HEK293 (cell line): Measurements from ENCODE around the gene CSK.

Source experiments
- ZNF785 ChIP-seq: fragments of 450-650 bp; formaldehyde crosslinking; IDR thresholded peaks from 2 replicates; pipeline ENCODE4 v1.5.1; 2016; ENCODE audit warnings: missing biosample characterization, missing genetic modification characterization
- TF ChIP-seq, protein P1 (sequence below): fragments of 450-650 bp; formaldehyde crosslinking; conservative IDR thresholded peaks from 2 replicates; pipeline ENCODE4 v1.5.1; 2016; ENCODE audit warnings: low read depth, missing biosample characterization, missing genetic modification characterization
- TF ChIP-seq, protein P2 (sequence below): fragments of 450-650 bp; formaldehyde crosslinking; IDR thresholded peaks from 2 replicates; pipeline ENCODE4 v1.5.1; 2016; ENCODE audit warnings: missing biosample characterization, missing genetic modification characterization
- TF ChIP-seq, protein P3 (sequence below): fragments of 450-650 bp; formaldehyde crosslinking; IDR thresholded peaks from 2 replicates; pipeline ENCODE4 v1.5.1; 2016; ENCODE audit warnings: missing biosample characterization, missing genetic modification characterization

DNA sequence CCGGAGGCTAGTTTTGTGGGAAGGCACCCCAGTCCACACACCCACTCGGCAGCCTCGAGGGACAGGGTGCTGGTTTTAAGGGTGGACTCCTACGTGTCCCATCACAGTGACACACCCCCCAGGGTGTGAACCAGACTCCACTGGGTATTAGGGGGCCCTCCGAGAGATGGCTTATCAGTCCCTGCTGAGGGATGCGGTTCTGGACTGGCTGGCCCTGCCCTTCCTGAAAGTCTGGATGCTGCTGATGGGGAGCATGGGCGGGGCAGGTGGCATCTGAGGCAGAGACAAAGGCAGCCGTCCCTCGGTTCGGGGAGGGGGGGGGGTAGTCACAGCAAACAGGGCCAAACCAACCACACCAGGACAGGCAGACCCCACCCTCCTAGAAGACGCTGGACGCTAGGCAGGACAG, 62.0 kb downstream of the CSK start:
- TF ChIP-seq, protein P1, sequence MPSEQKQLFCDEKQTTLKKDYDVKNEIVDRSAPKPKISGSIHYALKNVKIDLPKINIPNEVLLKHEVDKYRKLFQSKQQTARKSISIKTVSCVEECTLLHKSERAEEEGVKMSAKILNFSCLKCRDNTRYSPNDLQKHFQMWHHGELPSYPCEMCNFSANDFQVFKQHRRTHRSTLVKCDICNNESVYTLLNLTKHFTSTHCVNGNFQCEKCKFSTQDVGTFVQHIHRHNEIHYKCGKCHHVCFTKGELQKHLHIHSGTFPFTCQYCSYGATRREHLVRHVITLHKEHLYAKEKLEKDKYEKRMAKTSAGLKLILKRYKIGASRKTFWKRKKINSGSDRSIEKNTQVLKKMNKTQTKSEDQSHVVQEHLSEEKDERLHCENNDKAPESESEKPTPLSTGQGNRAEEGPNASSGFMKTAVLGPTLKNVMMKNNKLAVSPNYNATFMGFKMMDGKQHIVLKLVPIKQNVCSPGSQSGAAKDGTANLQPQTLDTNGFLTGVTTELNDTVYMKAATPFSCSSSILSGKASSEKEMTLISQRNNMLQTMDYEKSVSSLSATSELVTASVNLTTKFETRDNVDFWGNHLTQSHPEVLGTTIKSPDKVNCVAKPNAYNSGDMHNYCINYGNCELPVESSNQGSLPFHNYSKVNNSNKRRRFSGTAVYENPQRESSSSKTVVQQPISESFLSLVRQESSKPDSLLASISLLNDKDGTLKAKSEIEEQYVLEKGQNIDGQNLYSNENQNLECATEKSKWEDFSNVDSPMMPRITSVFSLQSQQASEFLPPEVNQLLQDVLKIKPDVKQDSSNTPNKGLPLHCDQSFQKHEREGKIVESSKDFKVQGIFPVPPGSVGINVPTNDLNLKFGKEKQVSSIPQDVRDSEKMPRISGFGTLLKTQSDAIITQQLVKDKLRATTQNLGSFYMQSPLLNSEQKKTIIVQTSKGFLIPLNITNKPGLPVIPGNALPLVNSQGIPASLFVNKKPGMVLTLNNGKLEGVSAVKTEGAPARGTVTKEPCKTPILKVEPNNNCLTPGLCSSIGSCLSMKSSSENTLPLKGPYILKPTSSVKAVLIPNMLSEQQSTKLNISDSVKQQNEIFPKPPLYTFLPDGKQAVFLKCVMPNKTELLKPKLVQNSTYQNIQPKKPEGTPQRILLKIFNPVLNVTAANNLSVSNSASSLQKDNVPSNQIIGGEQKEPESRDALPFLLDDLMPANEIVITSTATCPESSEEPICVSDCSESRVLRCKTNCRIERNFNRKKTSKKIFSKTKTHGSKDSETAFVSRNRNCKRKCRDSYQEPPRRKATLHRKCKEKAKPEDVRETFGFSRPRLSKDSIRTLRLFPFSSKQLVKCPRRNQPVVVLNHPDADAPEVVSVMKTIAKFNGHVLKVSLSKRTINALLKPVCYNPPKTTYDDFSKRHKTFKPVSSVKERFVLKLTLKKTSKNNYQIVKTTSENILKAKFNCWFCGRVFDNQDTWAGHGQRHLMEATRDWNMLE (tag by site-specific recombination): no peak
- TF ChIP-seq, protein P2, sequence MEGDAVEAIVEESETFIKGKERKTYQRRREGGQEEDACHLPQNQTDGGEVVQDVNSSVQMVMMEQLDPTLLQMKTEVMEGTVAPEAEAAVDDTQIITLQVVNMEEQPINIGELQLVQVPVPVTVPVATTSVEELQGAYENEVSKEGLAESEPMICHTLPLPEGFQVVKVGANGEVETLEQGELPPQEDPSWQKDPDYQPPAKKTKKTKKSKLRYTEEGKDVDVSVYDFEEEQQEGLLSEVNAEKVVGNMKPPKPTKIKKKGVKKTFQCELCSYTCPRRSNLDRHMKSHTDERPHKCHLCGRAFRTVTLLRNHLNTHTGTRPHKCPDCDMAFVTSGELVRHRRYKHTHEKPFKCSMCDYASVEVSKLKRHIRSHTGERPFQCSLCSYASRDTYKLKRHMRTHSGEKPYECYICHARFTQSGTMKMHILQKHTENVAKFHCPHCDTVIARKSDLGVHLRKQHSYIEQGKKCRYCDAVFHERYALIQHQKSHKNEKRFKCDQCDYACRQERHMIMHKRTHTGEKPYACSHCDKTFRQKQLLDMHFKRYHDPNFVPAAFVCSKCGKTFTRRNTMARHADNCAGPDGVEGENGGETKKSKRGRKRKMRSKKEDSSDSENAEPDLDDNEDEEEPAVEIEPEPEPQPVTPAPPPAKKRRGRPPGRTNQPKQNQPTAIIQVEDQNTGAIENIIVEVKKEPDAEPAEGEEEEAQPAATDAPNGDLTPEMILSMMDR (tag by site-specific recombination): no peak
- TF ChIP-seq, protein P3, sequence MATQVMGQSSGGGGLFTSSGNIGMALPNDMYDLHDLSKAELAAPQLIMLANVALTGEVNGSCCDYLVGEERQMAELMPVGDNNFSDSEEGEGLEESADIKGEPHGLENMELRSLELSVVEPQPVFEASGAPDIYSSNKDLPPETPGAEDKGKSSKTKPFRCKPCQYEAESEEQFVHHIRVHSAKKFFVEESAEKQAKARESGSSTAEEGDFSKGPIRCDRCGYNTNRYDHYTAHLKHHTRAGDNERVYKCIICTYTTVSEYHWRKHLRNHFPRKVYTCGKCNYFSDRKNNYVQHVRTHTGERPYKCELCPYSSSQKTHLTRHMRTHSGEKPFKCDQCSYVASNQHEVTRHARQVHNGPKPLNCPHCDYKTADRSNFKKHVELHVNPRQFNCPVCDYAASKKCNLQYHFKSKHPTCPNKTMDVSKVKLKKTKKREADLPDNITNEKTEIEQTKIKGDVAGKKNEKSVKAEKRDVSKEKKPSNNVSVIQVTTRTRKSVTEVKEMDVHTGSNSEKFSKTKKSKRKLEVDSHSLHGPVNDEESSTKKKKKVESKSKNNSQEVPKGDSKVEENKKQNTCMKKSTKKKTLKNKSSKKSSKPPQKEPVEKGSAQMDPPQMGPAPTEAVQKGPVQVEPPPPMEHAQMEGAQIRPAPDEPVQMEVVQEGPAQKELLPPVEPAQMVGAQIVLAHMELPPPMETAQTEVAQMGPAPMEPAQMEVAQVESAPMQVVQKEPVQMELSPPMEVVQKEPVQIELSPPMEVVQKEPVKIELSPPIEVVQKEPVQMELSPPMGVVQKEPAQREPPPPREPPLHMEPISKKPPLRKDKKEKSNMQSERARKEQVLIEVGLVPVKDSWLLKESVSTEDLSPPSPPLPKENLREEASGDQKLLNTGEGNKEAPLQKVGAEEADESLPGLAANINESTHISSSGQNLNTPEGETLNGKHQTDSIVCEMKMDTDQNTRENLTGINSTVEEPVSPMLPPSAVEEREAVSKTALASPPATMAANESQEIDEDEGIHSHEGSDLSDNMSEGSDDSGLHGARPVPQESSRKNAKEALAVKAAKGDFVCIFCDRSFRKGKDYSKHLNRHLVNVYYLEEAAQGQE: no peak
- TF ChIP-seq ZNF785 (tag by site-specific recombination): no peak
